NCI-H345 treated with DMSO at 0.1 percent for 48 hours (cell line): ENCODE measurements around the gene NUP155.
"Not testable (repeated sequence)": the region's sequence is repeated elsewhere in the genome, so short reads cannot be mapped to it uniquely, and the experiment has no call there.

Experiments
- DNase-seq: peaks from one replicate; lab custom pipeline; 2025; ENCODE audit not compliant: unreplicated experiment; lab: John Stamatoyannopoulos, UW

The NUP155 gene

GRCh38 chr5:37283214-37283820 lies 87.6 kb downstream of the NUP155 start:
- DNase-seq, result no peak

DNA sequence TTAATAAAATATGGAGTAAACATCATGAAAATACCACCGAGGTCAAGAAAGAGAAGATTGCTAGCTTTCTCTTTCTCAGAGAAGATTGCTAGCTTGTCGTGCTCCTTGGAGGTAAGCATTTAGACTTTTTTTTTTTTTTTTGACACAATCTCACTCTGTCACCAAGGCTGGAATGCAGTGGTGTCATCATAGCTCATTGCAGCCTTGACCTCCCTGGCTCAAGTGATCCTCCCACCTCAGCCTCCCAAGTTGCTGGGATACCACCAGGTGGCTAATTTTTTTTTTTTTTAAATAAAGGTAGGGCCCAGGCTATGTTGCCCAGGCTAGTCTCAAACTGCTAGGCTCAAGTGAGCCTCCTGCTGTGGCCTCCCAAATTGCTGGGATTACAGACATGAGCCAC lies 95.4 kb downstream of the NUP155 start:
- DNase-seq, result no peak

DNA sequence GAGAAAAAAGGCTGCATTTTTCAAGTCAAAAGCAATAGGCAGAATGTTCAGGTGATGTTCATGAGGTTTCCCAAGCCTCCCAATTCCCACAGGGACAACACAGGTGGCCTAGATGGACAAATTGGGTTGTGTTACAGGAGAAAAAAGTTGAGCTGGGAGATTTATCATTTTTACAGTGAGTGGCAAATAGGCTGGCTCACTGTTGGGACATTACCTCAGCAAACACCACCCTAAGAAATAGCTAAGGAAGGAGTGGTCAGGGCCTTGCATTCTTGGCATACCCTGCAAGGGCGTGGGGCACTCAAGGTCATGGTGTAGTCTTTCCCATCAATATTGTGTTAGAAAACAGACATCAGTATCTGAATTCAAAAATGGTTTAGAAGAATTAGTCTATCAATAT lies 98.4 kb downstream of the NUP155 start:
- DNase-seq, result no peak

DNA sequence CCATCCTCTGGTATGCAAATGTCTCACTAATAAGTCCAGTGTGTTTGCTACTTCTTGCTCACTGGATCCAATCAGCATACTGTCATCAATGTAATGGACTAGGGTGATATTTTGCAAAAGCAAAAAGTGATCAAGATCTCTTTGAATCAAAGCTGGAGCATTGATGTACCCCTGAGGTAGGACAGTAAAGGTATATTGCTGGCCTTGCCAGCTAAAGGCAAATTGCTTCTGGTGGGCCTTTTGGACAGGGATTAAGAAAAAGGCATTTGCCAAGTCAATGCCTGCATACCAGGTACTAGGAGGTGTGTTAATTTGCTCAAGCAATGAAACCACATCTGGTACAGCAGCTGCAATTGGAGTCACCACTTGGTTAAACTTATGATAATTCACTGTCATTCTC lies 102.8 kb downstream of the NUP155 start:
- not testable (repeated sequence) for DNase-seq

DNA sequence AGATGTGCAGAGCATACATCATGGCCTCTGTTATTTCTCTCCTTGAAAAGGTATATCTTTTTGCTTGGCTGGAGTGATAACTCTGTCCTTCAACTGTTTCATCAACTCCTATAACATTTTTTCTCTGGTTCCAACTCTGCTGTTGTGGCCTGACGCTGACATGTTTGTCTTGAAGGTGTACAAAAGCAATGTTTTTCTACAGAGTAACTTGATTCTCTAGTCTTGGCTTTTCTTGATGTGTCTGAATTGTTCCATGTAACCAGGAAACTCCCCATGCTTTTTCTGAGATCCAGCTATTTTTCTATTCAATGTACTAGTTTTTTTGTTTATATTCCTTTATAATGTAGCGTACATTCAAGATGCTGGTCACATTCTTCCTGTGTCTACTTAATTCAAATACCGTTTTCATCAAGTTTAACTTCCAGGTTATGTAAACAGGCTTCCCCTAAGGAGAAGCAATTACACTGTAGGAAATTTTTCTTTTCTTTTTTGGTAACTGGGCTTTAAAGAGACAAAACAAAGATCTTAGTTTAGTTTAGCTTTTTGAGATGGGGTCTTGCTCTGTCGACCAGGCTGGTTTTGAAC lies 115.0 kb downstream of the NUP155 start:
- no peak for DNase-seq

DNA sequence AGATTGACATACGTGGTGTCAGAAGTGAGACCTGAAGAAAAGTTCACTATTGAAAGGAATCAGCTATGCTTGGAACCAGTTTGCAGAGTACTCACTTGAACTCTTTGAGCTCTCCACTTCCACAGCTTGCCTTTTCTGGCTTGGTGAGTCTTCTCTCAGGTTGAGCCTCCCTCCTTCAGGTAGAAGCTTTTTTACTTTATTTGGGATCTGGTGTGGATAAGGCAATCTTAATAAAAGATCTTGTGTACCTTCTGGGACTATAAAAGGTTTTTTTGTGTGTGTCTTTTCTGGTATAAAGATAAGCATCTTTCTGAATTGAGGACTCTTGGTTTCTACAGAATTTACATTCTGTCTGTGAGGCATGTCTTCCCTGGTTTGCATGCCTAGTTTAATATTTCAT lies 116.3 kb downstream of the NUP155 start:
- no peak for DNase-seq

DNA sequence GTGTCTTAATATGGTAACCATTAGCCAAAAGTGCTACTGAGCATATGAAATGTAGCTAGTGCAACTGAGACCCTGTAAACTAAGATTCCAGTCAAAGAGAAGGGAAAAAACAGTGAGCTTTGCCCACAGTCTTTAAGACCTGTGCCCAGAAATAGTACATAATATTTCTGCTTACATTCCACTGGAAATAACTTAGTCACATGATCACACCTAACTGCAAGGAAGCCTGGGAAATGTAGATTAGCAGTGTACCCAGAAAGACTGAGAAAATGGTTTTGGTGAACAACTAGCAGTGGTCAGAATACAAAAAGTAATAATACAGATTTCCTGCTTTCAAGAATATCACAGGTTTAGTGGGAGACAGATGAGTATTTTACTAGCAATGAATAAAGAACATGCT lies 119.2 kb downstream of the NUP155 start:
- DNase-seq, result no peak

- no peak for DNase-seq
Observed at GRCh38 chr5:37249815-37250164, 121.1 kb downstream of the NUP155 start.

- DNase-seq, result peak; percentile 47
Observed at GRCh38 chr5:37248970-37249814, 121.7 kb downstream of the NUP155 start, which contains the start of gene CPLANE1. CPLANE1 (minus strand) TSS chr5:37249376; CDS start chr5:37247698, 1,678 bp downstream.

- no peak for DNase-seq
Observed at GRCh38 chr5:37248421-37248969, 122.4 kb downstream of the NUP155 start.

- DNase-seq, result no peak
Observed at GRCh38 chr5:37247496-37247895, 123.4 kb downstream of the NUP155 start.

- no peak for DNase-seq
Observed at GRCh38 chr5:37247036-37247435, 123.9 kb downstream of the NUP155 start.
